Measurements from ENCODE around the gene IL37.

The IL37 gene, protein sequence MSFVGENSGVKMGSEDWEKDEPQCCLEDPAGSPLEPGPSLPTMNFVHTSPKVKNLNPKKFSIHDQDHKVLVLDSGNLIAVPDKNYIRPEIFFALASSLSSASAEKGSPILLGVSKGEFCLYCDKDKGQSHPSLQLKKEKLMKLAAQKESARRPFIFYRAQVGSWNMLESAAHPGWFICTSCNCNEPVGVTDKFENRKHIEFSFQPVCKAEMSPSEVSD

DNA sequence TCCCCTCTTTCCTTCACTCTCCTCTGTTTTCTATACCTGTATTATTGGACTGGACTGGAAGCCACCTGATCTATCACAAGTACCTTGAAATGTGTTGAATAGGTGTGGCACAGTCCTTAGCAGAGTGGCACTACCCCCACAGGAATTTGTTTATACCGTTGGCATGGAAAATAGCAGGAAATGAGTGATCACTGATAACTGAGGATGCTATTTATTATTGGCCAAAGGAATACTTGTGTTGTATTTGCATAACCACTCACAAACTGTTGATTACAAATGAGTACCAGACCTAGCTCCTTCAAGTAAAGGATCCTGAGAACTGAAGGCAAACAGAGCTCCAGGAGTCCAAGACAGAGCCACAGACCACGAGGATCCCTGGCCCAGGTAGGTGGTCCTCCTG, at the start of gene IL37:
Gene IL37, plus strand, starts transcription at position 301 of the 400 bp plus-strand sequence. CDS start 1,848 bp downstream, outside the sequence.
- DNase-seq = no peak

DNA sequence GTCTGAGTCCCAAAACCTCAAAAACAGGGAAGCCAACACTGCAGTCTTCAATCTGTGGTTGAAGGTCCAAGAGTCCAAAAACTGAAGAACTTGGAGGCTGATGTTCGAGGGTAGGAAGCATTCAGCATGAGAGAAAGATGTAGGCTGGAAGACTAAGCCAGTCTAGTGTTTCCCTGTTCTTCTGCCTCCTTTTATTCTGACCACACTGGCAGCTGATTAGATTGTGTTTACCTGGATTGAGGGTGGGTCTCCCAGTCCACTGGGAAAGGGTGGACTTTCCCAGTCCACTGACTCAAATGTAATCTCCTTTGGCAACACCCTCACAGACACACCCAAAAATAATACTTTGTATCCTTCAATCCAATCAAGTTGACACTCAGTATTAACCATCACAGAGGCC, 46.9 kb upstream of the IL37 start:
- DNase-seq = no peak

DNA sequence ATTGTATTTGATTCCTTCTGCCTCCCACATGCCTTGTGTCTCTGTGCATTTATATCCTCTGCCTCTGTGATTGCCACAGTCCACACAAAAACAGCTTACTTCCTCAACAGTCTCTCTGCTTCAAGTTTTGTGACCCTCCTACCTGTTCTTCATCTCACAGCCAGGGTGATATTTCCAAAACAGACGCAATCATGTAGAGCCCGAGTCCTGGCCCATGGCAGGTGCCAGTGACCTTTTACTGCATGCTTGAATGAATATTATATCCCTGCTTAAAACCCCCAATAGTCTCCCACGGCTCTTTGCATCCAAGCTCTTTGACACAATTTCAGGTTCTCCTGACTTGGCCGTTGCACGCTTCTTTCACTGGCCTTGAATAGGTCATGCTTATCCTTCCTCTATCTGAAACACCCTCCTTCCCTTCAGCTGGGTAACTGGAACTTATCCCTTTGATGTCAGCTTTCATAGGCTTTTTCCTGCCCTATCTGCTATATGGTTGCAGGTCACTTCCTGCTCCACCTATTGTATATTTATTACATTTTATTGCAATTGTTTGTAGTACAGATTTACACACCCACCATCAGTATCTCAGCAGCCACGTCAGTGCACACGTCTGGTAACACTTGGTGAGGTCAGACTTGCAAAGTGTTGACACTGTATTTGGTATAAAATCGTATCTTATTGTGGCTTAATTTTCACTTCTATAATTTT, 44.7 kb upstream of the IL37 start:
- DNase-seq = no peak

DNA sequence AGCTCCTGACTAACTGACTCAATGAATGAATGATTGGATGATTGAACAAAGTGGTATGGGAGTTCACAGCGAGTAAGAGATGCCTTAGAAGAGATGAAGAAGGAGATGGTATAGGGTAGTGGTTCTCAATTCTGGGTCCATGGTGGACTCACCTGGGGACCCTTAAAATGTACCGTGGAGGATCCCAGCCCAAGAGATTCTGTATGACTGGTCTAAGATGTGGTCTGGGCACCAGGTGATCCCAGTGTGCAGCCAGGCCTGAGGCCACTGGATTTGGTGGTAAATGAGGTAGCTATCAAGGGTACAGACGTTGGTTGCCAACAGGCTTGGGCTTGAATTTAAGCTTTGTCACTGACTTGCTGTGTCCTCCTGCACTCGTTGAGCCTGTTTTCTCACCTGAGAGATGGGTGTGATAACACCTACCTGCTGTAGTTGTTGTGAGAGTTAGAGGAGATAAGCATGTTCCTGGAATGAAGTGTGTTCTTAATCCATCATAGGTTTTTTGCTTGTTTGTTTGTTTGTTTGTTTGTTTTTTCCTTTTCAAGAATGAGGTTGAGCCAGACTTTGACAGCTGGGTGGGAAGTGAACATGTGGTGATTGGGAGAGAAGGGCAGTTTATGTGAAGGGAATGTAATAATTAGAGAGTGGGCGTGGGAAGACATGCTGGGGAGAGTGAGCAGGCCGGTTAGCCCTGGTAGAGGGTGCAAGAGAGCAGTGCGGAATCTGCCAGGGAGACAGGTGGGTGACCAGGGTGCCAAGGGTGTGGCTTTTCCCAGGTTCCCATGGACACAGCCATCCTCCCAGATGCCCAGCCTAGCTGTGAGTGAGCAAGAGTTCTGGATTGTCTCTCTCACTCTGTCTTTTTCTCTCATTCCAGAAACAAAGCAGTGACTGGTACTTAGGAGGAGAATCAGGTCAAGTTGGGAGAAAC, 43.0 kb upstream of the IL37 start:
- DNase-seq = no peak

DNA sequence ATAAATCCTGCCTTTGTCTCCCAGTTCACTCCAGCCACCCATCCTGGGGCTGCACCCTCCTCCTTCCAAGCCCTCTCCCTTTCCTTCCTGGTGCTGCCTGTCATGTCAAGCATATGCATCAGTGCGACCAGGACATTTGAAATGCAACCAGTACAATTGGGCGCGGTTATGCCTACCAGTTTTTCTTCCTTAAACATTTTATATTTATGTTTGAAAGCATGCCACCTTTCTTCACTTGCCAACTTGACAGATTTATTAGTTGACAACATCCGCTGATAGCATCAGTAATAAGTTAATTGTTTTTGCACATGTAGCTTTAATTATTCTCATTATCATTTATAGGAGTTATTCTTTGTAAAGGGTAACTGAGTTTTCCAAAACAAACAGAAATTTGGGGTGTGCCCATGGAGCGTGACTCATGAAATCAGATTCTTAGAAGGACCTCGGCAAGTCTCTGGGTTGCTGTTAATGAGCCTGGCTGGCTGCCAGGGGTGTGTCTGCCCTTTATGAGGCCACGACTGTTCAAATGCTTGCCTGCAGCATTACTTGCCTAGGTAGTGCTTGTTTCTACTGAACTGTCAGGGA, 41.6 kb upstream of the IL37 start:
- no peak for DNase-seq

DNA sequence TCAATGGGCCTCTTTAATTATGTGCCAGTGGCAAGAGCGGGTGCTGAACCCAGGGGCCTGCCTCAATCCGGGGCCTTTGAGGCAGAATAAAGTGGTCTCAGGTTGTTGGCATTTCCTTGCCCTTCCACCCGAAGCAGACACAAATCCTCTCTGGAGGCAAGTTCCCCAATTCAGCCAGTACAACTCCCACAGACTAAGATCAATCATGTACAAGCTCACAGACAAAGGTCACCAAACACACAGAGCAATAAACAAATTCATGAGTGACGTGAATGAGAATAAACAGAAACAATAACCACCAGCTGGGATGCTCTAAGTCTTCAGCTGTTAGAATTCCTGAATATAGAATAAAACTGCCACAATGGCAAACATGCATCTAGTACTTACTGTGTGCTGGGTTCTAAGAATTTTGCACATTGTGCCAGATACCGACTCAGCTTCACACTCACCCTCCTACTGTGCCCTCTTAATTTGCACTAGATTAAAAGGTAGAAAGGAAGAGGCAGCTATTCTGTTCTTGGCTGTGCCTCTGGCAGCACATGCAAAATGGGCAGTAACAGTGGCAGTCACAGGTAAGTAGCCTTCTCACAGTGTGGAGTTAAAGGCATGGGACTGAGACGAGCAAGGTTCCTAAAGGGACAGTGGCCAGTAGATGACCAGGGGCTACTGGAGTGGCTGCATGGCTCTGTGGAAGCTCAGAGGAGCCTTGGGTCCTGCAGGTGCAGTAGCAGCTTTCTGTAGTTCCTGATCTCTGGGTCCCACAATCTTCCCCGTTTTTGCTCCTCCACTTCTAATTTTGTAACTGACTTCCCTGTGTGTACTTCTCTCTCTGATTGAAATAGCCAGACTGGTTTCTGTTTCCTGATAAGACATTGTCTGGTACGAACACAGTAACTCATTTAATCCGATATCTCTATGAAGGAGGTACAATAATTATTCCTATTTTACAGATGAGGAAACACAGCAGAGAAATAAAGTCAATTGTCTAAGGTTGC, 39.8 kb upstream of the IL37 start:
- no peak for DNase-seq

DNA sequence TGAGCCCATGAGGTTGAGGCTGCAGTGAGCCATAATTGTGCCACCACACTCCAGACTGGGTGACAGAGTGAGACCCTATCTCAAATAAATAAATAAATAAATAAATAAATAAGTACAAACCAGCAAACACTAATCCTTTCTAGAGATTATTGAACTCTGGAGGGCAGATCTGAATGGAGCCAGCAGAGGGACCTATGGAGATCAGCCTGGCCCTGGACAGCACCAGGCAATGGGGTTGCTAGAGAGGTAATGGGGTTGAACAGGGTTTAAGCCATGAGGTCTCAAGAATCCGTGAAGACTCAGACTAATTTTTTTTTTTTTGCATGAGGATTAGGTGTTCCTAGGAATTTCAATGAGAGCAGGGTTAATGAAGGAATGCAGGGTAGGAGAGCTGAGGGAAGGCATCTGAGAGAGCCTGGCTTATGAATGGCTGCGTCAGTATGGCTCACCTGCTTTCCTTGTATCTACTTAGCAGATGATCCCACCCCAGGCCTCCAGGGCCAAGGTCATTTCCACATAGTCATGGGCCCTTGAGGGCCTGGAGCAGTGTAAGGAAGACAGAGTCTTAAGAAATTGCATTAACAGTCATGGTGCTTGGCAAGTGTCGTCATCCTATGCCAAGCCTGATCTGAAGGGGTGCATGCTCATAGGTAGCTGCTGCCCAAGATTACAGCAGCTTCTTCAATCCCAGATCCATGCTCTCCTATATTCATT, 34.6 kb upstream of the IL37 start:
- no peak for DNase-seq

DNA sequence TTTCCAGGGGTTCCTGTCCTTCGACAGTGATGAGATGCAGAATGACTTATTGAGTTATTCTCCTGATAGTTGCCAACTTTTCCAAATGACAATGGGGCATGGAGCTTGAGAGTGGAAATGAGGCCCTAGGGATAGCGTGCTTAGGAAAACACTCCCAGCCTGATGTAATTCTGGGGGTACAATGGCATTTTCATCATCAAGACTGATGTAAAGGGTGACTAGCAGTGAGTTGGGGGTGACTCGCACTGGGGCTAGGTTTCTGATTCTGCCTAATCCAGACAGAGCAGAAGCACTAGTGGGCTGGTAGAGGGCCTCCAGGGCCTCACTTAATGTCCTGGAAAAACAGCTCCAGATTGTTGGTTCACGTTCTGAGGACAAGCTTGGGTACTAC, 34.0 kb upstream of the IL37 start:
- no peak for DNase-seq

DNA sequence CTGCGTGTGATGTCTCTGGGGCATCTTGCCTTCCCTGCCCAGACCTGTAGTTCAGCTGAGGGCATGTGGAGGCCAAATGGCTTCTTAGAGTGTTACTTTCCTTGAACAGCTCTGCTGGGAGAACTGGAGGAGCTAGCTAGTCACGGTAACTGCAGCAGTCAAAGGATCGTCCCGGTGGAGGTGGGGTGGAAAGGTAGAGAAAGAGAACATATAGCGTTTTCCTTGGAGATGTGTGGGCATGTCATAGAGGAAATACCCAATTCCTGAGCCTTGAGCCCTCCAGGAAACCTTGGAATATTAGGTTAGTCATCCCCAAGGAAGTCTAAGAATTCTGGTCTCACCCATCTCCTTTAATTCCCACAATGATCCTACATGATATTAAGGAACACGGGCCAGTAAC, 33.5 kb upstream of the IL37 start:
- DNase-seq = no peak

DNA sequence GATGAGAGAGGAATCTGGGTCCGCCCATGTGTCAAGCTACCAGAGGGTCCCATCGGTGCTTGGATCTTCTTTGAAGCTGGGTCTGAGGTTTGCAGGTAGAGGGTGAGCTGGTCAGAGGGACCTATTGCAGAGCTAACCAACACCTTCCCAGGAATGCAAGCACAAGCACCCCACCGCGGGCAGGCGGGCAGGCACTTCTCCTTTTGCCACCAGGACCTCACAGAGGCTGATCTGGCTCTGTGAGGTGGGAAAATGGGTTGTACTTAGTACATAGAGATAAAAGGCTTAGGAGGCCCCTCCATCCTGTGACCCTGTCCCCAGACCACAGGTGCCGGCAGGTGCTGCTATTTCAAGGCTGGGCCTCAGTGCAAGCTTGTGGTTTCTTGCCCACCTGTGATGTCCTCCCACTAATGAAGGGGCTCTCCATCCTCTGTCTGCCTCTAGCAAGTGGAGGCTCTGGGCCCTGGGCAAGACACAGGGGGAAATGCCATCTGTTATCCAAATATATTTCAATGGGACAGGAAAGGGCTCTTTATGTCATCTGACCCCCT, 31.4 kb upstream of the IL37 start:
- DNase-seq = no peak

DNA sequence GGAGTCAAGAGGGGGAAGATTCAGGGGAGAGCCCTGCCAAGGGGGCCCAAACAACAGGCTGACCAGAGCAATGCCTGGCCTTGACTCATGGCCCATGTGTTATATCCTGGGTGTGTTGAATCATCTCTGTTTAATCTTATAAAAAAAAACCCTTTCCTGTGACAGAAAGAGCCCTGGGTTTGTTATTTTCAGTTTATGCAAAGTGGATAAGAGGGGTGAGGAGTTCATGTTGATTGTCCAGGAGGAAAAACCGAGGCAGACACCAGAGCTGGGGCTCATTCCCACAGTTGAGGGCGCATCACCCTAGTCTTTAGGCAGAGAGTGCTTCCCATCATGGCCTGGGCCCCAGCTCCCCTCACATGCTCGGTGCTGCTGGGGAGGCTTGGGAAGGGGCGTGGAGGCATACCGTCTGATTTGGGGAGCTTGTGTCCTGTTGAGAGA, 30.9 kb upstream of the IL37 start:
- DNase-seq = no peak

DNA sequence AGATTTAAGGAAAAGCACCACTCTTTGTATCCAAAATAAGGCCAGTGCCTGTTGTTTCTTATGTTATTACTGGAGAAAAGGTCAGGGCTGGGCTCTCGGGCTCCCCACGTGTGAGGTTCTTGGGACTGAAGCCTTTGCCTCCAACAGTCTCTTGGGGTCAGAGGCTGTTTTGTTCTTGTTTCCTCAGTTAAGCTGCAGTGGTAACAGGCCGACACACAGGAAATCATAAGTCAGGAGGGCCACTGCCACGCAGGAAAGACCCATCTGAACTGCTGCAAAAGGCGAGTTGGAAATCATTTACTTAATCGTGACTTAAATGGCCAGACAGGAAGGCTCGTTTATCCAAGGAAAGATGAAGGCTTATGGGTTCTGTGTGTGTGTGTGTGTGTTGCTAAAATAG, 30.3 kb upstream of the IL37 start:
- DNase-seq = no peak

DNA sequence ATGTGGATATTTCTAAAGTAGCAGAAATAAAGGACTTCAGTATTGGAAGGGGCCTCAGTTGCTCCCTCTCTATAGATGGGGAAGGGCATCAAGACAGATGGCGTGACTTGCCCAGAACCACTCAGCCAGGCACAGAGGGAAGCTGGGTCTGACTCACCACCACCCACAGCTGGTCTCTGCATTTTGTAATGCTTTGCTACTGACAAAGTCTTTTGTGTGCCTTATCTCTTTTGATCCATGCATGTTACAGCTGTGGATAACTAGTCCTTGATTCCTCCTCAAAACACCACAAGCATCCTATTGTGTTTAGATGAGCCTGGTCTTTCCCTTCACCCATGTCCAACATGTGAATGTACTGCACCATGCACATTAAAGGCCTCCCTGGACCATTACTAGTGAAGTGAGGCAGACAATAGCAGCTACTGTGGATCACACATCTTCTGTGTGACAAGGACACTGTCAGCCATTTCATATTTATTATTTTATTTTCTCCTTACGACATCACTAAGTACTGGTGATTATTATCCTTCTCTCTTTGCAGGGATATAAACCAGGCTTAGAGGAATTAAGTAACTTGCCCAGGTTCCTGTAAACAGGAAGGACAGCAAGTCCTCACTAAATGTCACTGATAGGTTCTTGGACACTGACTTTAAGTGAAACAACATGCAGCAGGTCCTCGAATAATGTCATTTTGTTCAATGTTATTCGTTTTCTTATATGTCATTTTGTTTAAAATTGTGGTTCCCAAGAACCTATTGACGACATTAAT, 29.6 kb upstream of the IL37 start:
- no peak for DNase-seq

DNA sequence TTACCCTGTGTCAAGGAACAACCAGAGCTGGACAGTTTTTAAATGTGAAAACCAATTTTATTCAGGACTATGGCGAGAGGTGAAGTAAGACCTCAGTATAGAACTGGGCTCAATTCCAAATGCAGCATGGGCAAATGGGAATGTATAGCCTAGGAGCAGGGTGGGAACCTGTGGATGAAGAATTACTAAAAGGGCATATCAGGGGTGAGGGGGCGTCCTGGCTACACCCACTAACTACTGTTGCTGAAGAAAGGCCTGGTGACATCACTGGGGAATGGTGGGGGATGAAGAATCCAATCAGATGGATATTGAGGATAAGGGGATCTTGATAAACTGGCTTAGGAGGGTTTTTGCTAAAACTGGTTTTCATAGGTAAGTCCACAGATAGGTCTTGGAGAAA, 27.3 kb upstream of the IL37 start:
- DNase-seq = no peak

DNA sequence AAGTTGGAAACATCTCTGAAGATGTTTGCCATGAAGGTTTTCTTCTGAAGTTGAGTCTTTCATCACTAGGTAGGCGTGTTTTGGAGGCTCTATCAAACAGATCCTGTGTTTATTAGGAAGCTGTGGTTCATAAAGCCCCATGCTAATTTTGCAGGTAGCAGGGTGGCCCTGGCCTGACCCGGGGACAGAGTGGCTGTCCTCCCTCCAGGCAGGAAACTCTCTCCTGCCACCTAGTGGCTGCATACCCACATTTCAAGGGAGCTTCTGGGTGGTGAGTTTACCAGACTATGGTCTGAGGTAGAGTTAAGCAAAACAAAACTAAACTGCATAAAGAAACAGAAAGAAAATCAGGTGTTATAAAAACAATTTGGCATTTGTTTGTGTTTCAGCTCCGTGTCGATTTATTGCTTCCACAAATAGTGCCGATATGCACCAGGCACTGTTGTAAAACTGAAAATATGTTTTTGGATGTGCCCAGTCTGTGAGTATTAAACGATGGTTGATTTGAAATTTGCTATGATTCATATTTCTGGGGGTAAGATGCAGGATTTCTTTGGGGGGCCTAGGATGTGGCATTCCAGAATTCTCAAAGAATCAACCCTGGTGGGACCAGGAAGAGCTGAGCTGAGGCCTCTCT, 26.0 kb upstream of the IL37 start:
- peak; percentile 47 for DNase-seq

DNA sequence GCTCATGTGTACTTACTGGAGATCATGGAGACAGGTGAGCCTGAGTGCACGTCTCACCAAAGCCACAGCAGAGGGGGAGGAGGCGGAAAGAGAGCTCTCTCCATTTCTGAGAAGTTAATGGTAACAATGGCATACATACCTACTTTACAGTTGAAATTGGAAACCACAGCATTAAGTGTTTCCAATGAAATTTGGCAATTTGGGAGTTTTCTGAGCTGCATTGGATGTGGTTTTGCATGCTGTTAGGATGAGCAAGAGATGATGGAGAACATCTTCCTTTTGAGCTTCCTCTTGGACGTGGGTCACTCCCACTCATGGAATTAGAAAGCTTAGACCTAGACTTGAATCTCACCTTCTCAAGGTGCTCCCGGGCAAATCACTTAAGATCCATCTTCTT, 25.5 kb upstream of the IL37 start:
- no peak for DNase-seq

DNA sequence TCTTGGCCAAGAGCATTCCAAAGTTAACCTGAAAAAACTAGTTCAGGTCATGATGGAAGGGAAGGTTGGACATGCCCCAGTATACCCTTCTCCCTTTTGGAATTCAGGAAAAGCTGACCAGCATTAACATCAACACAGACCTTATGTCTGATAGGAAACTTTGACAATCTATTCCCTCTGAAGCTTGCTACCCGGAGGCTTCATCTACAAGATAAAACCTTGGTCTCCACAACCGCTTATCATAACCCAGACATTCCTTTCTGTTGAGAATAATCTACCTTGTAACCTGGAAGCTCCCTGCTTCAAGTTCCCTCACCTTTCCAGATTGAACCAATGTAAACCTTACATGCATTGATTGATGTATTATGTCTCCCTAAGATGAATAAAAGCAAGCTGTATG, 24.7 kb upstream of the IL37 start:
- no peak for DNase-seq

DNA sequence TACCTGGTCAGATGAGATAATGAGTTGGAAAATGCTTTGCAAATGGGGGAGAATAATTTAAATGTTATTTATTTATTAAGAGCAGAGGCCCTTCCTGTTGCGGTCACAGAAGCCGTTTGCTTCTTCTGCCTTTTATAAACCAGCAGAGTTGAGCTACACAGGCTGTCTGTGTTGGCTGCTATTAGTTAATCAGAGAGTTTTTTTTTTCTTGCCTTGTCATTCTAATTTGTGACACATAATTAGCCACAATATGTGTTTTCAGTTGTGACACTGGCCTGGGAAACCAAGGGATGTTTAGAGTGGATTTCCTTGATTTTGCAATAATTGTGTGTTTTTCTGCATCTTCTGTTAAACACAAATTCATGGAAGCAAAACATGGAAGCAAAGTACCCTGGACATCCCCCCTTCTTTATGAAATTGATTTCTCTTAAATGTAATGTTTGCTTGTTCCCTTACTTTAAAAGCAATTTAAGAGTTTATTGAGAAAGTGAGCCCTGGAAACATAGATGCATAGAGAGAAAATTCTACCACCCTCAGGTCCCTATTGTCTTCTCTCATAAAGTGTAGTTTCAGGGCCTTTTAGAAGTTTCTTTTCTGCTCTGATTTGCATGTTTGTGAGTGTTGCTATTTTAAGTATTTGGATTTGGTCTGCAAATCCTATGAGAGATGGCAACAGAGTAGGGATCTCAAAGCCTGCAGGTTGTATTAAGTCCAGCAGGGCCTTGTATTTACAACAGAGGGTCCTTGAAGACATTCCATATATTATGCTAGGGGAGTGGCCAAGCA, 22.8 kb upstream of the IL37 start:
- no peak for DNase-seq

DNA sequence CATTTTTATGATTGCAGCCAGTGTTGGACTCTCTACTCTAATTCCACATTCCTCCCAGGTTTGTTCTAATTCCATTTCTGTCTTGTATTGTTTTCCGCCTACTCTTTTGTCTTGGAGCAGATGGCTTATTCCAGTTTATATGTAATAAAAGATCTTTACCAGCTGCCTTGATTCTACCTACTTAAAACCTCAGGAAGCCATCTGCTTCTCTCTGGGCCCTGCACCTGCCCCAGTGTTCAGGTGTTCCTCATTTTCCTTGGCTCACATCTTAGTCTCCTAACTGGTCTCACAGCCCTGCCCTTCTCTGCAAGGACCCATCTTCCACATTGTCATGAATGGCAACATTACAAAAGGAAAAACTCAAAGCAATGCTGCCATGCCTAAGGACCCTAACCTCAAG, 21.0 kb upstream of the IL37 start:
- no peak for DNase-seq
